B cell (primary cell): ENCODE measurements around the gene OR8S1. TPM values are rescaled to one million over a fixed set of nuclear protein-coding genes. Genes with fewer than 3 reads are reported as not detected.
"Not testable (repeated sequence)": the region's sequence is repeated elsewhere in the genome, so short reads cannot be mapped to it uniquely, and the experiment has no call there.

Experiments used
- ATAC-seq: fragments of 200-7000 bp; cut with Tn5 transposase; one replicate; pipeline ENCODE4 v1.10.0; 2021; ENCODE audit warnings: low read depth, mild to moderate bottlenecking, moderate number of reproducible peaks, moderate library complexity
- CTCF ChIA-PET: fragments of 350-600 bp; sonication (Branson Sonifier 250); formaldehyde crosslinking; loops from one replicate; lab custom pipeline; 2021; ENCODE audit warnings: antibody characterized with exemption, inconsistent platforms; lab: Charles Lee
- POLR2A ChIA-PET: fragments of 350-600 bp; sonication (Branson Sonifier 250); formaldehyde crosslinking; loops from one replicate; lab custom pipeline; 2021; ENCODE audit warnings: antibody characterized with exemption; lab: Charles Lee
- DNase-seq: peaks from one replicate; pipeline ENCODE4 v3.0.0; 2013
- H2AFZ ChIP-seq: 2 replicates; pipeline ENCODE4 v1.6.1; 2012; ENCODE audit warnings: mild to moderate bottlenecking, low read depth, low read length; ENCODE audit not compliant: insufficient read depth, poor library complexity, severe bottlenecking
- H3K27ac ChIP-seq, 2 donors: 1 replicate in 1 of 2; 2 replicates in 1 of 2; pipeline ENCODE4 v1.5.1; 2012 to 2013; ENCODE audit warnings: low read length in 2 of 2, mild to moderate bottlenecking in 2 of 2, moderate library complexity in 1 of 2
- H3K27me3 ChIP-seq, 4 experiments: fragments of 200-600 bp in 1 of 4; sonication (generic) in 1 of 4; replicated peaks in 1 of 4; 1 replicate in 2 of 4; 2 replicates in 2 of 4; pipeline versions ENCODE4 v1.6.1 to v1.7.0; 2013 to 2016; ENCODE audit warnings: low read length in 3 of 4, mild to moderate bottlenecking in 2 of 4, mixed read lengths in 1 of 4, moderate library complexity in 1 of 4; ENCODE audit not compliant: insufficient read depth in 4 of 4, control insufficient read depth in 3 of 4; ENCODE audit errors: control extremely low read depth in 1 of 4
- H3K36me3 ChIP-seq, 2 experiments: replicated peaks in 1 of 2; 1 replicate in 1 of 2; 2 replicates in 1 of 2; pipeline versions ENCODE4 v1.6.1 to v1.7.1; 2013; ENCODE audit warnings: low read length in 1 of 2; ENCODE audit not compliant: insufficient read depth in 2 of 2, control insufficient read depth in 1 of 2; ENCODE audit errors: control extremely low read depth in 1 of 2, extremely low read depth in 1 of 2
- H3K4me1 ChIP-seq, 2 donors: fragments of 200-600 bp in 1 of 2; sonication (generic) in 1 of 2; 1 replicate in 1 of 2; 2 replicates in 1 of 2; pipeline versions ENCODE4 v1.5.1 to v1.6.1; 2013 to 2017; ENCODE audit warnings: low read length in 2 of 2; ENCODE audit not compliant: control insufficient read depth in 2 of 2, insufficient read depth in 2 of 2
- H3K4me2 ChIP-seq: replicated peaks from 2 replicates; pipeline ENCODE3; 2012; ENCODE audit warnings: mild to moderate bottlenecking, low read depth, low read length; ENCODE audit not compliant: poor library complexity, severe bottlenecking
- H3K4me3 ChIP-seq, 5 experiments: fragments of 200-600 bp in 1 of 5; sonication (generic) in 1 of 5; 1 replicate in 3 of 5; 2 replicates in 2 of 5; pipeline versions ENCODE4 v1.5.1 to v1.7.0; 2011 to 2016; ENCODE audit warnings: low read length in 4 of 5, mild to moderate bottlenecking in 4 of 5, low read depth in 2 of 5, control low read depth in 1 of 5, moderate library complexity in 1 of 5; ENCODE audit not compliant: insufficient read depth in 1 of 5; ENCODE audit errors: control extremely low read depth in 1 of 5, extremely low read depth in 1 of 5
- H3K79me2 ChIP-seq: fragments of 200-600 bp; sonication (generic); one replicate; pipeline ENCODE4 v1.6.0; 2016; ENCODE audit warnings: low read length; ENCODE audit not compliant: control insufficient read depth, insufficient read depth
- H3K9ac ChIP-seq: fragments of 200-600 bp; sonication (generic); 2 replicates; pipeline ENCODE4 v1.6.1; 2017; ENCODE audit warnings: mild to moderate bottlenecking, low read length, moderate library complexity
- H3K9me3 ChIP-seq, 3 donors: one replicate each; pipeline versions ENCODE4 v1.6.1 to v1.7.1; 2013; ENCODE audit warnings: low read length in 2 of 3; ENCODE audit not compliant: control insufficient read depth in 2 of 3, insufficient read depth in 1 of 3; ENCODE audit errors: control extremely low read depth in 1 of 3
- H4K20me1 ChIP-seq: 2 replicates; pipeline ENCODE4 v1.6.0; 2012; ENCODE audit warnings: mild to moderate bottlenecking, low read length; ENCODE audit not compliant: insufficient read depth, control insufficient read depth, poor library complexity, severe bottlenecking
- H3K27ac Mint-ChIP-seq: one replicate; pipeline ENCODE4 v1.8.0; 2021; ENCODE audit warnings: mixed read lengths
- H3K27me3 Mint-ChIP-seq: one replicate; pipeline ENCODE4 v1.8.0; 2021; ENCODE audit warnings: mixed read lengths
- H3K4me1 Mint-ChIP-seq: one replicate; pipeline ENCODE4 v1.8.0; 2021; ENCODE audit warnings: mixed read lengths
- H3K4me3 Mint-ChIP-seq: one replicate; pipeline ENCODE4 v1.8.0; 2021; ENCODE audit warnings: mixed read lengths
- H3K9me3 Mint-ChIP-seq: one replicate; pipeline ENCODE4 v1.8.0; 2022; ENCODE audit warnings: mixed read lengths; ENCODE audit not compliant: insufficient read depth
- WGBS: methylation state at CpG from one replicate; pipeline ENCODE4 v1.1.5; 2013; ENCODE audit warnings: missing lambda C conversion rate; ENCODE audit not compliant: insufficient coverage; 5-methylcytosine and 5-hydroxymethylcytosine counted together
- intact Hi-C: fragments of 100-400 bp; cut with micrococcal nuclease; formaldehyde crosslinking; loops from one replicate; pipeline ENCODE4 v1.10.0; 2022
- polyA plus RNA-seq: library from polyadenylated mRNA; depleted of rRNA; stranded (reverse); fragments of >200 nt; gene quantifications from 2 replicates; pipeline ENCODE4 v1.2.3, GENCODE V29; 2012
- total RNA-seq, 2 donors: library from RNA; stranded (reverse); fragments of 120-200 nt in 1 of 2; gene quantifications; 1 replicate in 1 of 2; 2 replicates in 1 of 2; pipeline versions ENCODE4 v1.2.3 to v1.2.4, GENCODE V29; 2013 to 2022

Gene OR8S1
- total and polyA plus RNA-seq, 2 donors (not counting 1 experiment from before 2014, with no cell fraction given), result not detected

DNA sequence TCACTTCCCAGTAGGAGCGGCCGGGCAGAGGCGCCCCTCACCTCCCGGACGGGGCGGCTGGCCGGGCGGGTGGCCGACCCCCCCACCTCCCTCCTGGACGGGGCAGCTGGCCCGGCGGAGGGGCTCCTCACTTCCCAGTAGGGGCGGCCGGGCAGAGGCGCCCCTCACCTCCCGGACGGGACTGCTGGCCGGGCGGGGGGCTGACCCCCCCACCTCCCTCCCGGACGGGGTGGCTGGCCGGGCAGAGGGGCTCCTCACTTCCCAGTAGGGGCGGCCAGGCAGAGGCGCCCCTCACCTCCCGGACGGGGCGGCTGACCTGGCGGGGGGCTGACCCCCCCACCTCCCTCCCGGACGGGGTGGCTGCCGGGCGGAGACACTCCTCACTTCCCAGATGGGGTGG, 25.2 kb upstream of the OR8S1 start:
- ATAC-seq, POLR2A ChIA-PET, H4K20me1 ChIP-seq, H3K4me1 Mint-ChIP-seq, H3K36me3 ChIP-seq, CTCF ChIA-PET, H3K9me3 Mint-ChIP-seq, H3K79me2 ChIP-seq, H3K27ac Mint-ChIP-seq, H3K4me3 Mint-ChIP-seq, H3K27me3 ChIP-seq, H3K4me3 ChIP-seq, H3K27ac ChIP-seq, intact Hi-C loops, DNase-seq, H2AFZ ChIP-seq, H3K9me3 ChIP-seq, H3K9ac ChIP-seq, H3K4me2 ChIP-seq, H3K4me1 ChIP-seq: not testable (repeated sequence)
- peaks cover 15% of the 10 kb centered on the region for H3K27me3 Mint-ChIP-seq
- WGBS, result 98% methylated on average over 12 of the region's 32 CpGs

DNA sequence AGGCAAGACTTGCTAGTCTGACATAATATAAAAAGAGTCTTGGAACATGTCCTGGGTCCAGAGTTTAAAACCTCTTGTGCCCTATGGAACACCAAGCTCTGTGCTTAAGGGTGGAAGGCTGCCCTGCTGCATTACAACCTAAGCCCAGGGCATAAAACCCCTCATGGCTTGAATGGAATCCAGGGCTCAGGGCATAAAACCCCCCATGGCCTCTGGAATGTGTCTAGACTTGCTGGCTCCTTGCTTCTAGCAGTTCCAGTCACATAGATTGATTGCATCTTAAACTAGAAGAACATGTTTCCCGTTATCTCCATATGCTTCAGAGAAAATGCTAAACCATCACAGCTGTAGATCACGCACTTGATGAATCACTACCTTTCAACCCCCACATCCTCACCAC, 18.6 kb upstream of the OR8S1 start:
- H3K27me3 ChIP-seq, H3K79me2 ChIP-seq, ATAC-seq, H3K4me2 ChIP-seq, H3K9ac ChIP-seq, H3K36me3 ChIP-seq, H3K4me1 Mint-ChIP-seq, DNase-seq, H3K9me3 Mint-ChIP-seq, H3K27ac ChIP-seq, H3K4me3 ChIP-seq, POLR2A ChIA-PET, H3K4me1 ChIP-seq, intact Hi-C loops, H2AFZ ChIP-seq, H4K20me1 ChIP-seq, H3K27ac Mint-ChIP-seq, H3K4me3 Mint-ChIP-seq, CTCF ChIA-PET, H3K9me3 ChIP-seq: not testable (repeated sequence)
- H3K27me3 Mint-ChIP-seq, result peaks cover 23% of the 10 kb centered on the region
- whole genome bisulfite sequencing, result 92% methylated on average over 2 of the region's 2 CpGs
